Fibroblast of lung (primary cell): Measurements from ENCODE around the gene SUN5.

Experiments
- CTCF ChIP-seq, 2 donors: IDR thresholded peaks in 1 of 2; conservative IDR thresholded peaks in 1 of 2; 1 replicate in 1 of 2; 2 replicates in 1 of 2; pipeline ENCODE4 v1.5.1; 2011 to 2012; ENCODE audit warnings: low read length in 2 of 2, control low read depth in 1 of 2, inconsistent platforms in 1 of 2, low read depth in 1 of 2, mild to moderate bottlenecking in 1 of 2
- EZH2 ChIP-seq: IDR thresholded peaks from 2 replicates; pipeline ENCODE4 v1.5.1; 2012; ENCODE audit warnings: low read length, control low read depth, mild to moderate bottlenecking; ENCODE audit errors: missing control alignments

GRCh38 chr20:32958574-32958973 is 45.7 kb downstream of the SUN5 start:
- TF ChIP-seq EZH2 (no peak), CTCF (conservative IDR thresholded peaks at IDR 0.05 in 1 of 2, IDR thresholded peaks at IDR 0.05 in 1 of 2; ENCODE audit: low read depth in 1 of 2, low read length in 2 of 2) (no peak)
